H1 (cell line): ENCODE measurements around the gene CDHR5. TPM values are rescaled to one million over a fixed set of nuclear protein-coding genes. Genes with fewer than 3 reads are reported as not detected.

Experiments used
- BACH1 ChIP-seq: IDR thresholded peaks from 2 replicates; pipeline ENCODE4 v1.6.1; 2012; ENCODE audit warnings: low read length, improper control_type of control experiment
- EP300 ChIP-seq, 2 experiments: IDR thresholded peaks; 1 replicate in 1 of 2; 2 replicates in 1 of 2; pipeline ENCODE4 v1.6.1; 2011 to 2012; ENCODE audit warnings: low read depth in 2 of 2, low read length in 2 of 2, mild to moderate bottlenecking in 2 of 2, borderline replicate concordance in 1 of 2, inconsistent platforms in 1 of 2, moderate library complexity in 1 of 2
- HDAC6 ChIP-seq: IDR thresholded peaks from one replicate; pipeline ENCODE4 v1.7.1; 2012; ENCODE audit warnings: low read depth, mild to moderate bottlenecking, inconsistent platforms, low read length, moderate library complexity
- JUN ChIP-seq: IDR thresholded peaks from 2 replicates; pipeline ENCODE4 v1.6.1; 2011; ENCODE audit warnings: low read depth, mild to moderate bottlenecking, improper control_type of control experiment, low read length
- JUND ChIP-seq: IDR thresholded peaks from 2 replicates; pipeline ENCODE4 v1.6.1; 2011; ENCODE audit warnings: mild to moderate bottlenecking, improper control_type of control experiment, low read length
- POU5F1 ChIP-seq: IDR thresholded peaks from 2 replicates; pipeline ENCODE4 v1.6.1; 2011; ENCODE audit warnings: low read depth, mild to moderate bottlenecking, low read length, moderate library complexity
- SIRT6 ChIP-seq: IDR thresholded peaks from one replicate; pipeline ENCODE4 v1.7.1; 2012; ENCODE audit warnings: low read length, inconsistent platforms
- SIX5 ChIP-seq: IDR thresholded peaks from 2 replicates; pipeline ENCODE4 v1.6.1; 2011; ENCODE audit warnings: mild to moderate bottlenecking, low read depth, low read length
- SUZ12 ChIP-seq: fragments of 200-600 bp; sonication (generic); IDR thresholded peaks from 2 replicates; pipeline ENCODE4 v1.6.1; 2012; ENCODE audit warnings: mild to moderate bottlenecking, inconsistent platforms, low read length, moderate library complexity, mixed read lengths
- polyA plus RNA-seq, 7 experiments: library from polyadenylated mRNA; depleted of rRNA in 3 of 7; stranded (reverse) in 5 of 7; unstranded in 2 of 7; fragments of >200 nt in 5 of 7; fragments of 200-250 nt in 2 of 7; gene quantifications; 1 replicate in 5 of 7; 2 replicates in 1 of 7; 4 replicates in 1 of 7; pipeline versions ENCODE4 v1.2.1 to v1.2.3, GENCODE V29; 2011 to 2013; ENCODE audit warnings: missing spikeins in 2 of 7, mixed read lengths in 2 of 7
- total RNA-seq: library from RNA; stranded (reverse); fragmentation: NEBNext Ultra II Directional; extraction: Animal tissue kit (Norgen Biotek cat#: 25700); gene quantifications from 2 replicates; pipeline ENCODE4 v1.2.1, GENCODE V29; 2021

Gene CDHR5
- total and polyA plus RNA-seq, 2 of the 8 experiments (the other 6 are each of a cell fraction or from before 2014, with no cell fraction given), result not detected

GRCh38 chr11:605286-606129 lies 19.2 kb downstream of the CDHR5 start (continued):
- no peak for TF ChIP-seq SUZ12
- TF ChIP-seq BACH1, result no peak
- no peak for TF ChIP-seq HDAC6
- no peak for TF ChIP-seq SIRT6
- no peak for TF ChIP-seq EP300 (IDR thresholded peaks at IDR 0.05; ENCODE audit: borderline replicate concordance in 1 of 2, low read depth in 2 of 2, low read length in 2 of 2)
- TF ChIP-seq JUN, result no peak
- TF ChIP-seq SIX5, result no peak
- no peak for TF ChIP-seq POU5F1
- no peak for TF ChIP-seq JUND
